KMS-11 (cell line): ENCODE measurements around the gene DESI1.
"Not testable (repeated sequence)": the region's sequence is repeated elsewhere in the genome, so short reads cannot be mapped to it uniquely, and the experiment has no call there.

ENCODE experiments used
- H2AFZ ChIP-seq: fragments of 200-600 bp; sonication (generic); 2 replicates; pipeline ENCODE4 v1.6.1; 2016; ENCODE audit warnings: antibody characterized with exemption, mixed run types, low read depth
- H3K27ac ChIP-seq: fragments of 200-600 bp; sonication (generic); 2 replicates; pipeline ENCODE4 v1.6.1; 2016; ENCODE audit warnings: mild to moderate bottlenecking, mixed run types
- H3K27me3 ChIP-seq: fragments of 200-600 bp; sonication (generic); 2 replicates; pipeline ENCODE4 v1.6.1; 2017; ENCODE audit warnings: mild to moderate bottlenecking, low read depth, mixed run types, moderate library complexity; ENCODE audit not compliant: insufficient read depth
- H3K36me3 ChIP-seq: fragments of 200-600 bp; sonication (generic); 2 replicates; pipeline ENCODE4 v1.6.1; 2017; ENCODE audit warnings: mild to moderate bottlenecking, mixed run types; ENCODE audit not compliant: insufficient read depth
- H3K4me1 ChIP-seq: fragments of 200-600 bp; sonication (generic); 2 replicates; pipeline ENCODE4 v1.6.1; 2016; ENCODE audit warnings: mild to moderate bottlenecking, low read depth, mixed run types; ENCODE audit not compliant: poor library complexity, severe bottlenecking
- H3K4me2 ChIP-seq: fragments of 200-600 bp; sonication (generic); 2 replicates; pipeline ENCODE4 v1.7.0; 2016; ENCODE audit warnings: mild to moderate bottlenecking, mixed run types
- H3K4me3 ChIP-seq: fragments of 200-600 bp; sonication (generic); IDR thresholded peaks from 2 replicates; pipeline ENCODE4 v1.6.1; 2017; ENCODE audit warnings: low read depth, low read length, mixed read lengths; ENCODE audit not compliant: insufficient read depth
- H3K79me2 ChIP-seq: fragments of 200-600 bp; sonication (generic); 2 replicates; pipeline ENCODE4 v1.6.1; 2016; ENCODE audit warnings: low read depth, mixed run types; ENCODE audit not compliant: insufficient read depth
- H3K9ac ChIP-seq: fragments of 200-600 bp; sonication (generic); 2 replicates; pipeline ENCODE4 v1.6.1; 2016; ENCODE audit warnings: mild to moderate bottlenecking, mixed run types
- H4K20me1 ChIP-seq: fragments of 200-600 bp; sonication (generic); 2 replicates; pipeline ENCODE4 v1.6.1; 2016; ENCODE audit warnings: mild to moderate bottlenecking, mixed run types; ENCODE audit not compliant: insufficient read depth
- TF ChIP-seq, protein P1 (sequence below): fragments of 200-600 bp; sonication (generic); conservative IDR thresholded peaks from 2 replicates; pipeline ENCODE4 v1.6.1; 2017; ENCODE audit warnings: low read depth, mild to moderate bottlenecking, antibody characterized with exemption, low read length, moderate library complexity, mixed read lengths

DESI1 gene

DNA sequence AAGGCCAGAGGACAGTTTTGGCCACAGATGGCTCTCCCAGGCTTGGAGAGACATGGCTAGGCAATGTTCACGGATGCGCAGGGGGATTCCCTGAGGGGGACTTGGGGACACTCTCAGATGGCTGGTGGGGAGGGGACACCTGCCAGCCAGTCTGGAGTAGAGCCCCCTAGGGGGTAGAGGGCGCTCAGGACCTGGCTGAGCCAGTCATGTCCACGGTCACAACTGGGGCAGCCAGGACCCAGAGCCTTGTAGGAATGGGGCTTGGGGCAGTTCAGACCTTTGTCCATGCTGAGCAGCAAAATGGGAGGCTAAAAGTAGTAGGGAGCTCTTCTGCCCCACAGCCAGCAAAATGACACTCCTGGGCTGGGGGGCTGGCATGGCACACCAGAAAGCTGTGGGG lies 58.4 kb downstream of the DESI1 start:
- Histone ChIP-seq H3K27ac (no peak overlapping the region), H3K79me2 (no peaks in the 10 kb centered on the region), H3K4me2 (no peak overlapping the region), H3K36me3 (no peaks in the 10 kb centered on the region), H3K27me3 (no peaks in the 10 kb centered on the region), H4K20me1 (no peaks in the 10 kb centered on the region), H3K4me1 (peaks cover 27% of the 10 kb centered on the region), H3K9ac (no peak overlapping the region), H2AFZ (no peak overlapping the region), H3K4me3 (no peak overlapping the region)
- TF ChIP-seq, protein P1, sequence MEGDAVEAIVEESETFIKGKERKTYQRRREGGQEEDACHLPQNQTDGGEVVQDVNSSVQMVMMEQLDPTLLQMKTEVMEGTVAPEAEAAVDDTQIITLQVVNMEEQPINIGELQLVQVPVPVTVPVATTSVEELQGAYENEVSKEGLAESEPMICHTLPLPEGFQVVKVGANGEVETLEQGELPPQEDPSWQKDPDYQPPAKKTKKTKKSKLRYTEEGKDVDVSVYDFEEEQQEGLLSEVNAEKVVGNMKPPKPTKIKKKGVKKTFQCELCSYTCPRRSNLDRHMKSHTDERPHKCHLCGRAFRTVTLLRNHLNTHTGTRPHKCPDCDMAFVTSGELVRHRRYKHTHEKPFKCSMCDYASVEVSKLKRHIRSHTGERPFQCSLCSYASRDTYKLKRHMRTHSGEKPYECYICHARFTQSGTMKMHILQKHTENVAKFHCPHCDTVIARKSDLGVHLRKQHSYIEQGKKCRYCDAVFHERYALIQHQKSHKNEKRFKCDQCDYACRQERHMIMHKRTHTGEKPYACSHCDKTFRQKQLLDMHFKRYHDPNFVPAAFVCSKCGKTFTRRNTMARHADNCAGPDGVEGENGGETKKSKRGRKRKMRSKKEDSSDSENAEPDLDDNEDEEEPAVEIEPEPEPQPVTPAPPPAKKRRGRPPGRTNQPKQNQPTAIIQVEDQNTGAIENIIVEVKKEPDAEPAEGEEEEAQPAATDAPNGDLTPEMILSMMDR: no peak

DNA sequence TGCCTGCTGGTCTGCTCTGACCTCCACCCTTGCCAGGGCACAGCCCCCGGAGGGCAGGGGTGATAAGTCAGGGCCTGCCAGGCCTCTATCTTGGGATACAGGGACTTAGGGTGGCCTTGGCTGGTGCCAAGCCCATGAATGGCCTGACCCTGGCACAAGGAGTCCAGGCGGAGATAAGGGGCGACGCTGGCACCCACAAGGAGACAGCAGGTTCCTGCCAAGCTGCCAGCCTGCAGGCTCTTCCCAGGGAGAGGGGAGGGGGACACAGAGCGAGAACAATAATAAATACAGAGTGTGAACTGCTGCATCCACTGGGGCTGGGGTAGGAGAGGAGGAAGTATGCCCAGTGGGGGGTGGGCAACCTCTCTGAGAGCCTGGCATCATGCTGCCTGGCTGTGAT lies 59.1 kb downstream of the DESI1 start:
- Histone ChIP-seq H3K36me3 (no peaks in the 10 kb centered on the region), H3K79me2 (no peaks in the 10 kb centered on the region), H3K4me2 (no peak overlapping the region), H2AFZ (no peak overlapping the region), H4K20me1 (no peaks in the 10 kb centered on the region), H3K4me1 (peaks cover 31% of the 10 kb centered on the region), H3K9ac (no peak overlapping the region), H3K27ac (no peak overlapping the region), H3K27me3 (no peaks in the 10 kb centered on the region), H3K4me3 (no peak overlapping the region)
- TF ChIP-seq, protein P1: no peak

DNA sequence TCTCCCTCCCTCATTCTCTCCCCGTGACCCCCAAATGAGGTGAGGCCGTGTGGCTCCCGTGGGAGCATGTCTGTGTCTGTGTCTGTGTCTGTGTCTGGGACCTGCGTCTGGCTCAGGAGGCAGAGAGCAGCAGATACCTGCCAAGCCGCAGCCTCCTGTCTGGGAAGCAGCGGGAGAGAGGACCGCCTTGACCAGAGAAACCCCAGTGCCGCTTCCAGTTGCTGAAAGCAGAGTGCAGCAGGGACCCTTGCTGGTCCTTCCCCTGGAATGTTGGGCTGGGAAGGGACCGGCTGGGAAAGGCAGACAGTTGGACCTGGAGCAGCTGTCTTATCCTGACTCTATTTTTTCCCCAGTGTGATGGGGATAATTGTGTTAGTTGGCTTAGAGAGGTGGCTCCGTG lies 59.5 kb downstream of the DESI1 start:
- Histone ChIP-seq H3K27me3 (no peaks in the 10 kb centered on the region), H2AFZ (no peak overlapping the region), H3K9ac (no peak overlapping the region), H3K4me2 (no peak overlapping the region), H3K79me2 (no peaks in the 10 kb centered on the region), H3K4me1 (peaks cover 33% of the 10 kb centered on the region), H3K27ac (no peak overlapping the region), H3K36me3 (no peaks in the 10 kb centered on the region), H4K20me1 (no peaks in the 10 kb centered on the region), H3K4me3 (no peak overlapping the region)
- TF ChIP-seq, protein P1: no peak

DNA sequence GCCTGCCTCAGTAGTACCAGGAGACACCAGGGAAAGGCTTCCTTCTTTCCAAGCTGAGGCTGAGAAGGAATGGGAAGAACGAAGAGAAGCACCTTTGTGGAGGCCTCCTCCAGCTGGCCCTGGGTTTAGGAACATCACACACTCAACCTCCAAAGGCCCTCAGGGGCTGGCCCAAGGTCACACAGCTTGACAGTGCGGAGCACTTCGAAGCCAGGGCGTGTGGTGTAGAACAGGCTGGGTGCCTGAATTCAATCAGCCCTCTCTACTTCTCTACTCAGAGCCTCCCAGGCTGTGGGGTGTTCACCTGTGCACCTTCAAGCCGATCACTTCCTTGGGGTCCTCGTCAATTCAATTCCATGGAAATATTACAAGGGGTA lies 60.8 kb downstream of the DESI1 start:
- no peak overlapping the region for H3K9ac ChIP-seq
- no peaks in the 10 kb centered on the region for H3K27me3 ChIP-seq
- H3K4me1 ChIP-seq: peaks cover 28% of the 10 kb centered on the region
- TF ChIP-seq, protein P1: no peak
- no peak overlapping the region for H2AFZ ChIP-seq
- no peak overlapping the region for H3K27ac ChIP-seq
- no peaks in the 10 kb centered on the region for H4K20me1 ChIP-seq
- H3K4me2 ChIP-seq: no peak overlapping the region
- no peaks in the 10 kb centered on the region for H3K36me3 ChIP-seq
- H3K4me3 ChIP-seq: no peak overlapping the region
- no peaks in the 10 kb centered on the region for H3K79me2 ChIP-seq

DNA sequence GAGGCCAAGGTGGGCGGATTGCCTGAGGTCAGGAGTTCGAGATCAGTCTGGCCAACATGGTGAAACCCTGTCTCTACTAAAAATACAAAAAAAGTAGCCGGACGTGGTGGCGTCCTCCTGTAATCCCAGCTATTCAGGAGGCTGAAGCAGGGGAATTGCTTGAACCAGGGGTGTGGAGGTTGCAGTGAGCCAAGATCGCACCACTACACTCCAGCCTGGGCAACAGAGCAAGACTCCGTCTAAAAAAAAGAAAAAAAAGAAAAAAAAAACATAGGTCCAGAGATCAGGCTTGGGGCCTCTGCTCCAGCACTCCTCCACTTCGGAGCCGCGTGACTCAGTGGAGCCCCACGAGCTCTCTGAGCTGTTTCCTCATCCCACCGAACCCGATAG lies 62.6 kb downstream of the DESI1 start:
- H3K4me1 ChIP-seq: peaks cover 33% of the 10 kb centered on the region
- H3K36me3 ChIP-seq, H3K27ac ChIP-seq, H4K20me1 ChIP-seq, H2AFZ ChIP-seq, H3K9ac ChIP-seq, H3K79me2 ChIP-seq, H3K4me2 ChIP-seq, H3K4me3 ChIP-seq, H3K27me3 ChIP-seq: not testable (repeated sequence)
